Measurements from ENCODE around the gene NRXN2.

DNA sequence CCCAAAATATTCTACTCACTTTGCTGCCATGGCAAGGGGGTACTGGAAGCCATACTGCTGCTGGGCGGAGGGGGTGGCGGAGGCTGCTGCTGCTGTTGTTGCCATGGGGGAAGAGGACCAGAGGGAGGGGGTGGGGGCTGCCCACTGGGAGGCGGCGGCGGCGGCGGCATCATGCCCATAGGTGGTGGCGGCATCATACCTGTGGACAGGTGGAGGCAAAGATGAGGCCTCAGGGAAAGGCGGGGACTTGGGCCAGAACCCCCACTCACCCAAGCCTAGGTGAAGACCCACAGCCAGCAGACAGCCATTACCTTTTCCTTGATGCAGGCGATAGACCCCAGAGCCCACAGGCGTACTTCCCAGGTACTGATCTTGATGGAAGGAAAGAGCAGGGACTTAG lies 43.9 kb upstream of the NRXN2 start:
- TF ChIP-seq, protein P1, sequence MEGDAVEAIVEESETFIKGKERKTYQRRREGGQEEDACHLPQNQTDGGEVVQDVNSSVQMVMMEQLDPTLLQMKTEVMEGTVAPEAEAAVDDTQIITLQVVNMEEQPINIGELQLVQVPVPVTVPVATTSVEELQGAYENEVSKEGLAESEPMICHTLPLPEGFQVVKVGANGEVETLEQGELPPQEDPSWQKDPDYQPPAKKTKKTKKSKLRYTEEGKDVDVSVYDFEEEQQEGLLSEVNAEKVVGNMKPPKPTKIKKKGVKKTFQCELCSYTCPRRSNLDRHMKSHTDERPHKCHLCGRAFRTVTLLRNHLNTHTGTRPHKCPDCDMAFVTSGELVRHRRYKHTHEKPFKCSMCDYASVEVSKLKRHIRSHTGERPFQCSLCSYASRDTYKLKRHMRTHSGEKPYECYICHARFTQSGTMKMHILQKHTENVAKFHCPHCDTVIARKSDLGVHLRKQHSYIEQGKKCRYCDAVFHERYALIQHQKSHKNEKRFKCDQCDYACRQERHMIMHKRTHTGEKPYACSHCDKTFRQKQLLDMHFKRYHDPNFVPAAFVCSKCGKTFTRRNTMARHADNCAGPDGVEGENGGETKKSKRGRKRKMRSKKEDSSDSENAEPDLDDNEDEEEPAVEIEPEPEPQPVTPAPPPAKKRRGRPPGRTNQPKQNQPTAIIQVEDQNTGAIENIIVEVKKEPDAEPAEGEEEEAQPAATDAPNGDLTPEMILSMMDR (IDR thresholded peaks at IDR 0.05), result no peak
- TF ChIP-seq EZH2phosphoT487 (IDR thresholded peaks at IDR 0.05; ENCODE audit: borderline replicate concordance, low read depth), result no peak
- no peak for TF ChIP-seq POLR2AphosphoS5 (IDR thresholded peaks at IDR 0.05; ENCODE audit: low read depth, low read length)
- TF ChIP-seq GABPA (IDR thresholded peaks at IDR 0.05; ENCODE audit: low read depth), result no peak
- TF ChIP-seq, protein P2, sequence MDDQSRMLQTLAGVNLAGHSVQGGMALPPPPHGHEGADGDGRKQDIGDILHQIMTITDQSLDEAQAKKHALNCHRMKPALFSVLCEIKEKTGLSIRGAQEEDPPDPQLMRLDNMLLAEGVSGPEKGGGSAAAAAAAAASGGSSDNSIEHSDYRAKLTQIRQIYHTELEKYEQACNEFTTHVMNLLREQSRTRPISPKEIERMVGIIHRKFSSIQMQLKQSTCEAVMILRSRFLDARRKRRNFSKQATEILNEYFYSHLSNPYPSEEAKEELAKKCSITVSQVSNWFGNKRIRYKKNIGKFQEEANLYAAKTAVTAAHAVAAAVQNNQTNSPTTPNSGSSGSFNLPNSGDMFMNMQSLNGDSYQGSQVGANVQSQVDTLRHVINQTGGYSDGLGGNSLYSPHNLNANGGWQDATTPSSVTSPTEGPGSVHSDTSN (IDR thresholded peaks at IDR 0.05), result no peak
- TF ChIP-seq CHD2 (IDR thresholded peaks at IDR 0.05; ENCODE audit: low read length, partially characterized antibody), result no peak
- no peak for TF ChIP-seq NRF1 (IDR thresholded peaks at IDR 0.05; ENCODE audit: low read depth, low read length)
- TF ChIP-seq FOXM1 (IDR thresholded peaks at IDR 0.05; ENCODE audit: low read depth), result no peak
